ENCODE data around the gene ITIH1.

Gene ITIH1

DNA sequence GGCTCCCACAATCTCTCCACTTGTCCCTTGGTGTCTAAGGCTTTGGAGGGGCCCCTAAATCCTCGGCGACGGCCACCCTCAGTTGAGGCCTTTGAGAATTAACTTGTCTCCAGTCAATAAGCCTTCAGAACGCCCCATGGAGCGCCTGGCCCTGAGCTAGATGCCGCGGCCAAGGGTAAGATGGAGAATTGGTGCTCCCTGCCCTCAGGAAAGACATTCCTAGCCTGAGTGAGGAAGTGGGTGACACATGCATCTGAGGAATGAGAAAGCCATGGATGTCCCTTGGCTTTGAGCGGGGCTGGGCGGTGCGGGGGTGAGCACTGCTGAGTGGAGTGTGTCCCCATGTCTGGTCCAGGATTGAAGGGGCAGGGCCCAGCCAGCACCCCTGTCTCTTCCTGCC is 39.8 kb downstream of the ITIH1 start:
- DNase-seq: no peak

DNA sequence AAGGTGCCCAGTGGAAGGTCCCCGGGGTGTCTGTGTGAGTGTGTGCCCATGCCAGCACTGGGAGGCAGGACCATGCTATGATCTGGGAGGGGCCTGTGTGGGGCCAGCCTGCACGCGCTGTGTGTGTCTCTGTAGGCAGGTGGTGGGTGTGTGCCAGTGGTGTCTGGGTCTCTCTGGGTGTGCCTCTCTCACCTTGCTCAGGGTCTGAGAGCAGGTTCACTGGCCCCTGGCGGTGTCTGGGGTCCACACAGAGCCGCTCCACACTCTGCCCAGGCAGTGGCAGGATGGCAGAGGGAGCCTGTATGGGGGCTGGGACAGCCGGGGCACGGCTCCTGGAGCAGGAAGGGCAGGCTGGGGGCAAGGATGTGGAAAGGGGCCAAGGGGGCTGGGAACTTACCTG is 40.5 kb downstream of the ITIH1 start:
- DNase-seq: no peak

DNA sequence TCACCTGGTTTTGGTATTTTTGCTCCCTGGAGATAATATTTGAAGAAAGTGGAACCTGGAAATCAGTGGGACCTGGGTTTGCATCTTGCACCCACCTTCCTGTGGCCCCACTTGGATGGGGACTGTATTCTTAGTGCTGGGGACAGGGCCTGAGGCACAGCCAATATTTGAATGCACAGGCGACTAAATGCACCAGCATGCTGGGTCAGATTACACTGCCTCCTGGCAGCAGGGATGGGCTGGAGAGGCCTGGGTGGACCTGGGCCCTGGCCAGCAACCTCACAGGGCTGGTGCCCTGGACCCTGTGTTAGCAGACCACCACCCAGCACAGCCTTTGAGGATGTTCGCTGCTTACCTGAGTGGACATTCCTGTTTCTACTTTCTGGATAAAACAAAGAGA is 42.5 kb downstream of the ITIH1 start:
- DNase-seq: no peak

DNA sequence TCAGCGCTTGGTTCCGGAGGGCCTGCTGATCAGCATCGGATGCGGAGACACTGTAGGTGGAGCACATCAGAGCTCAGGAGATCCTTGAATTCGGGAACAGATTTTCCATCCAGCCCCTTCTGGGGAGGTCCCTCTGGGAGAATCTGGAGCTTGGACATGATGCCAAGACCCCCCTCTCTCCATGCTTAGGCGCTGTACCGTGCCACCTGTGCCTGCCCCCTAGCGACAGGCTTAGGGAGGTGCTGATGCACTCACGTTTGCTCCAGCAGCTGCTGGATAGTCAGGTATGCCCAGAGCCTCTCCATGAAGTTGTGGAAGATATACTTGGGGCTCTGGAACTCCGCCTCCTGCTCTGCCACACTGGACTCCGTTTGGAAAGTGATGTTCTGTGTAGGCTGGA is 43.3 kb downstream of the ITIH1 start:
- no peak for DNase-seq

DNA sequence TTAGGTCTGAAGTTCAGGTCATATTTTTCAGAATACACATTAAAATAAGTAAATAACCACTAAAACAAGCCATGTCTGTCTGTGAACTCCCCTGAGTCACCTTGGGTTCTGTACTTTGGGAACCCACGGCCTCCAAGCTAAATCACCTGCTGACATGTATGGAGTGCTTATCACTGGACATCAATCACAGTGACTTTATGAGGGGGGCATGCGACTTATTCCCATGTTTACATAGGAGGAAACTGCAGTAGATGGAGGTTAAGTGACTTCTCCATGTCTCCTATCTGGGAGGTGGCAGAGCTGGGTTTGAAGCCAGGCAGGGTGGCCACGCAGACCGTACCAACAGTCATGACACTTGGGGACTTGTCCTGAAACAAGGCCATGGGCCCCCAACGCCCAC is 45.0 kb downstream of the ITIH1 start:
- no peak for DNase-seq

DNA sequence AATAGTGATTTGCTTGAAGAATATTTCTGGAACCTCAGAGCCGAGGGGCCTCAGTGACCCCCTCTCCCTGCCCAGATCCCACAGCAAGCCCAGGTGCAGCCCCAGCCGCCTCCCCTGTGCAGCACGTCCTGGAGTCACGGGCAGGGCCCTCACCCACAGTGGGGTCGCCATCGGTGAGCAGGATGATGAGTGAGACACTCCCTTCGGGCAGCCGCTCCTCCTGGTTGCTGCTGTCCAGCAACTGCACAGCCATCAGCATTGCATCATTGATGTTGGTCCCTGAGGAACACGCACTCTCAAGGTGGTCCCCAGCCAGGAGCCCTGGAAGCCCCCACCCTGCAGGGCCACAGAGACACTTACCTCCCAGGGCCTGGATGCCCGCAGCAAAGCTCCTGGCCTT is 46.6 kb downstream of the ITIH1 start:
- DNase-seq: no peak

DNA sequence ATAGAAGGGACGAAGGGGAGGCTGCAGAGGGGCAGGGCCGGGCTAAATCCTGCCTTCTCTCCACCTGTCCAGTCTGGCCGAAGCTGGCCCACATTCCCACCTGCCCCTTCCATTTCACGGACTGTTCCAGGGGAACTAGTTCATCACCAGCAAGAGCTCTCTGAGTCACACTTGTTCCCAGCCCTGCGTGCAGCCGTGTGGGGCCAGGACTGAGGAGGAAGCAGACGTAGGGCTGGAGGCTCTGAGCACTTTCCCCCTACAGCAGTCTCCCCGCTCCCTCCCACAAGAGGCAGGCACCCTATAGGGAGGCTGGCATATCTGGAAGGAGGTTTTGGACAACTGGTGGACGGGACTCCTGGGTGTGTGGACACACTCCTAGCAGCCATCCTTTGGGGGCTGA is 50.0 kb downstream of the ITIH1 start:
- DNase-seq: no peak

DNA sequence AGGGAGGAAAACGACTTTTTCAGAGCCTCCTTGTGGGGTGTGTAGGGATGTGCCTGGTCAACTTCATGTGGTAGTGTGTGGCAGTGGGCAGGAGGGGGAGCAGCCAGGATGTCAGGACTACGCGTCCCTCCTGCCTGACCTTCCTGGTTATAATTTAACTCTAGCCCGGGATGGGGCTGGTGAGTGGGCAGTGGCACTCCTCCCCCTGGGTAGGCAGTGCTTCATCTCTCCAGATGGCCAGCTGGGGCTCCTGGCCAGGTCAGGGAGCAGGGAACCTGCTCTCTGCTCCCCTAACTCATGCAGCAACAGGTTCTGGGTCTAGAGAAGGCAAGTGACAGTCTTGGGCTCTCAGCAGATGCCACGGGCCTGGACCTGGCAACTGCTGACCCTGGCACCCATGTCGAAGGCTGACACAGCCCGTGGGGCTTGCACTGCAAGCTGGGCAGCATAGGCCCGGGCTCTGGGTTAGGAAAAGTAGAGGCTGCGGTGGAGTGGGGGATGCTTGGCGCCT is 50.5 kb downstream of the ITIH1 start:
- DNase-seq: no peak

DNA sequence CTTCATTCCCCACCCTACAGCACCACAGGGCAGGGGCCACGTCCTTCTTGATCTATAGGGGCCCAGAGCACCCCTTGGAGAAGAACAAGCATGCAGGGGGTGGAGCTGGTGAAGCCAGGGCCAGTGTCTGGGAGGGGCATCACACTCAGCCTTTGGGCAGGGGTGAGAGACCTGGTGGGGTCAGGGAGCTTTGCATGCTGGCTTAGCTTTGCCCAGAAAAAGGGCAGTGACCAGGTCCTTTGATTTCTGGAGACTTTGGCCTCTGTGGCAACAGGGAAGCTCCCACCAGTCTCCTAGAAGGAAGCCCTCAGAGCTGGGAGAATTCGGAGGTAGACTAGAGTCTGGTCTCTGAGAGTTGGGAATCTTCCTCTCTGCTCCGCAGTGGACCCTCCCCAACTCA is 52.1 kb downstream of the ITIH1 start:
- no peak for DNase-seq

DNA sequence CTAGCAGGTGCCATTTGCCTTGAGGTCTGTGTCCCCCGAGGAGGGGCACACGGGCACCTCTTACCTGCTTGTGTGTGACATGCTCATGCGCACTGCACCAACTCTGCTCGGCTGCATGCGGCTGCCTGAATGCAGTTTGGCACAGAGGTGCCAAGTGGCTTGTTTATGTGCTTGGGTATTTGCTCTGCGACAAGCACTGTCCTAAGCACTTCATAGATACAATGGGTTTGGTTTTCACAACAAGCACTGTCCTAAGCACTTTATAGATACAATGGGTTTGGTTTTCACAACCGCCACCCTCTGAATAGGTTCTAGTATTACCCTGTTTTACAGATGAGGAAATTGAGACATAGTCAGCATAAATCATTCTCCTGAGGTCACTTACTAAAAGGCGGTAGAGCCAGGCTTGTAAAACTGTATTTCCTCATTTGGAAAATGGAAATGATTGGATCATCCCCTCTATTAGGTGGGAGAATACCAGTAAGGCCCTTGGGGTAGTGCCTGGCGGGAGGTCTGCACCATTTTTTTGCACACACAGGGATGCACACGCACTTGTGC is 52.6 kb downstream of the ITIH1 start:
- no peak for DNase-seq

DNA sequence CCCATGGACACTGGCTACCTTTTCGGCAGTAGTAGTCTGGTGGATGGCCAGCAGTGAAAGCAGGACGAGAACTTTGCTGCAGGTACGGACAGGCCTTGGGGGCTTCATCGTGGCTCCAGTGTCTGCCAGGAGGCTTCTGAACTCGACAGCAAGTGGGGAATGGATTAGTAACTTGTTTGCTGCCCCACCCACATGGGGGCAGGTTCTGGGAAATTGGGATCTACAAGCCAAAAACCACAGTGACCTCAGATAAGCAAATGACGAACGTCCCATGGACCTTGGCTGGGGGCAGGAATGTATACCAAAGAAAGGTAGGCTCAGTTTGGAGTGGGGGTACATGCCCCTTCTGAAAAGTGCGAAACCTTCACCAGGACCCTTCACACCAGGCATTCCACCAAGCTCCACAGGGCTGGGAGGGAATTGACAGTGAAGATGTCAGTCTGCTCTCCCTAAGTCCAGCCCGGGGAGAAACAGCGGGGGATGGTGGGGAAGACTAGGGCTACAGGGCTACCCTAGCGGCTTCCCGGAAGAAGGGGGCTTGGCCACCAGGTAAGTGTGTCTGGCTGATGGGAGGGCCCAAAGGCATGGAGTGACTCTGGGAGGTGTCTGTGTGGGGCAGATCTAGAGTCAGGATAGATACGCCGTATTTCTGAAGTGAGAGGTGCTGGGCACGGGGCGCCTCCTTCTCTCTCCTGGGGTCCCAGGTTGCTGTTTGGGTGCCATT is 53.3 kb downstream of the ITIH1 start, which contains the start of gene ITIH4:
TSS of gene ITIH4 (minus strand) at position 138 of the 724 bp plus-strand sequence. CDS start at position 108, 30 bp downstream.
- DNase-seq: no peak

DNA sequence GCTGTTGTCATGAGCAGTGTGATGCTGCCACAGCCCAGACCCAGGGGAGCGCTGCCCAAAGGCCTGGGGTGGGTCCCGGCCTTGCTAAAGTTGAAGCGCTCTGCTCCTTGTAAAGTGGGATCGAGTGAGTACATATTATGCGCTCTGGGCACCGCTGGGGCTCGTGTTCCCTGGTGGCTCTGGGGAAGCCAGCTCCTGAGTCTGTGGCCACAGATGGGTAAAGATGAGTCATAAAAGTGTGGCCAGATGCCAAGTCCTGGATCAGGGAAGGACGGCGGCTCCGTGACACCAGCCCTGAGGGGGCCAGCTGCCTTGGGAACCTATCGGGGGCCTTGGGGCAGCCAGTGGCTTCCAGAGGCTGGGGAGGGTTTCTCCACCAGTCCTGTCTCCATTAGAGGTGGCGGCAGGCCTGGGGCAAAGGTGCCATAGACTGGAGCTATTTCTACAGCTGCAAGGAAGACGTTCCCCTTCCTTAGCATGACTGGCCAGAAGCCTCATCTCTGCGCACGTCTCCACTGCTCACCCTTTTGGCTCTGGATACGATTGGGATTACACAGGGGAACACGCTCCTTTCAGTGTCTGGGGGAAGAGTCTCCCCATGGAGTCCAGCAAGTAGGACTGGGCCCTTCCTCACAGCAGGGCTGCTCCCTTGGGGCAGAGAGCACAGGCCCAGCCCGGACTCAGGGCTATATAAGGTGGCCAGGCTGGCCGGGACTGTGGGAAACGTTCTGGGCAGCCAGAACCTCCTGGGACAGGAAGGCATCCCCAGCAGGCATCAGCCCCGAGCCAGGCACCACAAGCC is 54.3 kb downstream of the ITIH1 start:
- no peak for DNase-seq

DNA sequence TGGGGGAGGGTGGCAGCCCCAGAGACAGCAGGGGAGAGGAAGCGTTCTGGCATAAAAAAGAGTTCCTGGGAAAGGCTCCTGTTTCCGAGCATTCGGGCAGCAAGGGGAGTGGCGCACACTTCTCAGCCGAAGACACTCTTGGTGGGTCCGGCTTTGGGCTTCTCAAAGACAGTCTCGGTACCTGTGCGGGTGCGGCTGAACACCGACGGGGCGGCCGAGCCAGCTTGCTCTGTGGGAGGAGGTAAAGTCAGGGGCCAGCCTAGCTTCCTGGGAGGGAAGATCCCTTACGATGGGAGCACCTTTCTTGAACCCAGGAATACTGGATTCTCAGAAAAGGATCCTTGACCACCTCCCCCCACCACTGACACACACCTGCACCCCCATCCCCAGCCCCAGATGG is 55.8 kb downstream of the ITIH1 start:
- DNase-seq: no peak

DNA sequence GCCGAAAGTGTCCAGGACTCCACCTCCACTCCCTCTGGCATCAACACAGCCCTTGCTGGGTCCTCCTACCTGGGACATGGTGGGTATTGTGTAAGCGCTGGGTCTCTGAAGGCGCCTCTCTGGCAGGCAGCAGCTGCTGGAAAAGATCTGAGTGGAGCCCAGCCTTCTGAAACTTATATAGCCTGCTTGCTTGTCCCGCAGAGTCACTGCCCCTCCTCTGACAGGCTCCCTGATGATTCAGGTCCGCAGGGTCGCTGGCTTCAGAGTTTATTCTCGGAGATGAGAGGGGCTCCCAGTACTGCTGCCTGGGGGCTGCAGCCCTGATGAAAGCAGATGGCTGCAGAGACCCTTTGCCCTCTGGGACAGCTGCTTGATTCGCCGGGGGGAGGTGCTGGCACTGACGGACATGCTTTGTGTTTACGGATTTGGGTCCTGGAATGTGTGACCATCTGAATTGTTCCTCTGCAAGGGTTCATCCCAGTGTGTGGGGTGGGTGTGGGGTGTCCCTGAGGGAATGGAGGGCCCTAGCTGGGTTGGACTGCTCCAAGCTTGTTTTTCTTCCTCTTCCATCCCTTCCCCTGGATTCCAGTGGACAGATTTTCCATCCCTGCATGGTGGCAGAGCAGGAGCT is 57.6 kb downstream of the ITIH1 start, which contains the start of gene MUSTN1:
TSS of gene MUSTN1 (minus strand) at position 149 of the 631 bp plus-strand sequence. CDS start at position 78, 71 bp downstream.
- DNase-seq: no peak

DNA sequence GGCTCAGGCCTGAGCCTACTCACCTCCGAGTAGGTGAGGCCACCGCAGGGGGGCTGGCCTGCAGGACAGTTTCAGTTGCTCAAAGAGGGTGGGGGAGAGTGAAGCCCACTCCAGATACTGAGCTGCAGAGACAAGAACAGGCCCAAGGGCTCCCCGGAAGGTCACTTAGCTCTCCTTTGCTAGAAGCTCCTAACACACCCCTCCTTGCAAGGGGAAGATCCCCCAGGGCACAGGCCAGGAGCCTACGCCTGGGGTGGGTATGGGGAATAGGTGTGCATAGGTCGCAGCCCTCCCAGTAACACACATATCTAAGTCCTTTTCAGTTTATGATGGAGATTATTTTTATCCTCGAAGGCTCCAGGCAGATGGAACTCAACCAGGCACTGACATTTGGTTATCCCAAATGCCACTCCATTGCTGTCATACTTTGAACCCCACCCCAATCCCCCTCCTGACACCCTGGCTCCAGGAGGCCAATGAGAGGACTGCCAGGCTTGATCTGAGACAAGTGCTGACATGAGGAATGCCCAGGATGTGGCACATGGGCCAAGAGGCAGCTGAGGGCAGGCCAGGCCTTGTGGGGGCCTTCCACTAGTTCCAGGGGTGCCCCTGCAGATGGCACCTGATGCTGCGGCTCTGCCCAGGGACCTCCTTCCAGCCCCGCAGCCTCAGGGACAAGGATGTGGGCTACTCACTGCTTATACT is 58.5 kb downstream of the ITIH1 start:
- DNase-seq: no peak

DNA sequence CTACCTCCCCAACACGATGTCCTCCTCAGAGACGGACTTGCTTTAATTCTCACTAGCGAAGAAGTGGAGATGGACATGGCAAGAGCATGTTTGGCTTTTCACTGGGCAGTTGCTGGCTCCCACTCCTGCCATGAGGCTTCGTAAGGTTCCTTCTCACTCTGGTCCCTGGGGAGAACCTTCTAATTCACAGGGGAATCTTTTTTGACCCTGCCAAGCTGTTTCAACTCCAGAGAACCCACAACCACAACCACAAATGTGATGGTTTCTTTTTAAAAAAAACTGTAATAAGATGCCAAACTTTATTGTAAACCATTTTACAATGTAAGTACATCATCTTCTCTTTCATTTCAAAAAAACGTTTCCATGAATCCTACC is 59.1 kb downstream of the ITIH1 start:
- DNase-seq: no peak

DNA sequence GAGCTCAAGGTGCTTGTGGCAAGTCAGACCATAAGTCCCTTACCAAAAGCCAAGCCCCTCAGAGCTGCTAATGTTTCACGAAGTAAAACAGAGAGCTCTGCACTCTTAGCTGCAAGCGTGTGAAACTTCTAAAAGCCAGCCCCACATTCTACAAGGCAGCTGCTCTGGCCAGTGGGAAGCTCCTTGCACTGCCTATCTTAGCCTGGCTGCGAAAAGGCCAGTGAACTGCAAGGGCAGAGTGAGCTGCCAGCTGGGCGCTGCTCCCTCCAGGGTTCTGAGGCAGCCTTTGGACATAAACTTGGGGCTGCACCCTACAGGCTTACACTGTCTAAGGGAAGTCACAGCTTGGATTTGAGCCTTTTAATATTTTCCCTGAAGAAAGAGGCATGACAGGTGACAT is 59.6 kb downstream of the ITIH1 start:
- no peak for DNase-seq

DNA sequence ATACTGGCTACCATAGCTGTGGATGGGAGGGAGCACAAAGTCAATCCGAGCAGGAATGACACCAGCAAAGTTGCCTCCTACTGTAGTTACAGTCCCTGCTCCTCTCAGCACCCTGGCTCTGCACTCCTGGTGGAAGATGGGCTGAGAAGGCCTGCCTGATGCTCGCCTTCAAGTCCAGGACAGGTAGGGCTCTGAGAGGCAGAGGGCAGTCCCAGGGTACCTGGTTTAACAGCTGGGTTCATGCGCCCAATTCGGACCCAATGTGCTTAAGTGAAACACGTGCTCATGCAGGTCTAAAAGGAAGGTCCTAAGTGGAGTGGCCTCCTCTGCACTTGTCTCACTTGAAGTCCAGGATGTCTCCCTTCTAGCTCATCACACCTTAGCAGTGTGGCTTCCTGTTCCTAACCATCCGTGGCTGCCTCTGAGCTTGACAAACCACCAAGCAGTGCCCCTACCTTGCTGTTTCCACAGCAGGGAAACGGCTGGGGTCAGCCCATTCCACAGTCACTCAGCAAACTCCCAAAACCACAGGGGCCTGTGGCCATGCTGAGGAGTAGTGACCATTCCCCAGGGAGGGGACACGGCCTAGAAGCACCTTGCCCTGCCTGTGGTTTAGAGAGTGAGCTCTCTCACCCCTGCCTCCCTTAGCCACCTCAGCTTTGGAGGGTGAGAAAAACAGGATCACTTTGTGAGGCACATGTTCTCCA is 61.3 kb downstream of the ITIH1 start:
- no peak for DNase-seq

DNA sequence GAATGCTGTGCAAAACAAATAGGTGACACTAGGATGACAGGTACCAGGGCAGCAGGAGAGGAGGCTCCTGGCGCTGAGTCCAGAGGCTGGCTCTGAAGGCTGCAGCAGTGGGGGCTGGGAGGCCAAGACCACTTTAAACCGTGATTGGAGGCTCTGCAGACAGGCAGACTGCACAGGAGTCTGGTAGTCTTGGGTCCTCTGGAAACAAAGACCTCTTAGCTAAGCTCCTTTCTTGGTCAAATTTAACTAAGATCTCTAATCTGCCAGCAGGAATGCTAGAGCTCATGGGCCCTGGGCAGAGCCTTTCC is 61.8 kb downstream of the ITIH1 start:
- DNase-seq: no peak

DNA sequence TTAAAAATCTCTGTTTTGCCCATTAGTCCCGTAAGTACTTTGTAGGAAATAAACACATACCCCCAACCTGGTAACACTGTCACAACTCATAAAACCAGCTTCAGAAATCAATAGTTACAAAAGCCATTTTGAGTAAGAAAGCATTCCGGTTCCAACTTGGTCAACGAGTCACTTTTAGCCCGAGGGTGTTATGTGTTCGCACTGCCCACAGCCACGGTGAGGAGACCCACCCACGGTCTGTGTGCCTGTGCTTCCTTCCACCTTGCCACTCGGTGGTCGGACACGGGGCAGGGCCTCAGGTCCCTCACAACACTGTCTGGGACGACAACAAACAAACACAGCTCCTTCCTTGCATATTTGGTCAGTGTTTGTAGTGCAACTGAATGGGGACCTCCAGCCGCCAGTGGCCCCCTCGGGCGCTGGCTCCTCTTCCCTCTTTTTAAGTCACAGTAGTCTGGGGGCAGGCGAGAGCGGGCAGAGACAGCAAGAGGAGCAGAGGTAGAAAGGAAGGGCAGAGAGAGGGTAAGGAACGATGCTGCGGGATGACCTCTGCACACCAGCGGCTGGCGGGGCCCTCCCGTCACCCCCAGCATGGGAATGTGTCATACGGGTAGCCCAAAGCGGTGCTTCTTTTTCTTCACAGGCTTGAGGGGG is 62.6 kb downstream of the ITIH1 start:
- no peak for DNase-seq

DNA sequence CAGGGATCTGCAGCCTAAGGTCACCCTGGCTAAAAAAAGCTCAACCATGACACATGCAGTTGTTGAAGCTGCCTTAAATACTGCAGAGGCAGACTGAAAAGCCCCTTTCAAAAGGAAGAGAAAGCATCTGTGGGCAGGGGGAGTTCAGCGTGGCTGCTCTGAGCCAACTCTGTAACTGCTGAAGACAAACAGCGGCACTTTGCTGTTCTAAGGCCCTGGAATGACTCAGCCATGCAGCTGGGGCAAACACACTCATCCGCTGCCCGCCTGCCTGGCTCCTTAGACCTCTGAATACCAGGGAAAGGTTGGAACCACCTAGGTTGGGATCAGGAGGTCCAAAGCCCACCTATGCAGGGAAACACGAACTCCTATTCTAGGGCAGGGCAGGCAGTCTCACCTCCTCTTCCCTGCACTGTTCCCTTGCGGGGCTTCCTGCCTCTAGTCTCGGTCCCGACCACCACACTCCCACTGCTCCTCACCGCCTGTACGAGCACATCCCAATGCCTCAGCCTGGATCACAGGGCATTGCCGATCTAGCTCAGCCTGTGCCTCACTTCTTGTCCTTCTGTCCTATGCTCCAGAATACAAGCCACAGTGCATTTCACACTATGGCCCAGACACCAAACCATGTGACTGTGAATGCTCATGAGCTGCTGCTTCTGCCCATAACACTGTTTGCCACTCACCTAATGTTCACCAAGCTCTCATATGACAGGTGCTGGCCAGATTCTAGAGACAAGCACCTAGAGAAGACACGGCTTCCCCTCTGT is 64.0 kb downstream of the ITIH1 start:
- no peak for DNase-seq

Measured in NCI-H187 treated with DMSO at 0.1 percent for 48 hours (cell line).